K562 (cell line): Measurements from ENCODE around the gene APBA2. TPM values are rescaled to one million over a fixed set of nuclear protein-coding genes. Genes with fewer than 3 reads are reported as not detected.

Source experiments
- ATAC-seq: fragments of 200-7000 bp; cut with Tn5 transposase; 3 replicates; pipeline ENCODE4 v1.9.1; 2020; ENCODE audit warnings: moderate library complexity
- BruUV-seq: library from RNA; stranded (reverse); fragments of 400-500 nt; replicated peaks from 2 replicates; lab custom pipeline; 2021; lab: Mats Ljungman, UMichigan
- CTCF ChIA-PET: fragments of 300-600 bp; formaldehyde crosslinking; extraction: SDS; loops from one replicate; lab custom pipeline; 2021; ENCODE audit warnings: low intra/inter-chr PET ratio; lab: Yijun Ruan, JAX
- POLR2A ChIA-PET: fragments of 300-600, 350-650 bp; sonication (Branson Sonifier 250); formaldehyde crosslinking; extraction: SDS; loops from one replicate; lab custom pipeline; 2021; ENCODE audit warnings: antibody characterized with exemption, inconsistent platforms; lab: Yijun Ruan, JAX
- DNase-seq, 4 experiments: peaks; one replicate each; pipeline versions ENCODE4 v3.0.0 to v3.0.0-alpha.2; 2011 to 2018; ENCODE audit warnings: low spot score in 3 of 4, mixed read lengths in 3 of 4; ENCODE audit errors: extremely low read depth in 1 of 4
- FAIRE-seq: peaks from 2 replicates; lab custom pipeline; 2011; peaks lifted over from hg19 to GRCh38; lab: Jason Lieb, UNC
- H2AFZ ChIP-seq: 2 replicates; pipeline ENCODE4 v1.6.0; 2011; ENCODE audit warnings: low read depth, low read length, control low read depth, inconsistent platforms
- H3K27ac ChIP-seq: fragments of 200-600 bp; 3 replicates; pipeline ENCODE4 v1.8.0; 2011; ENCODE audit warnings: low read depth, mild to moderate bottlenecking, control low read depth, inconsistent platforms, low read length, moderate library complexity, mixed read lengths; ENCODE audit errors: extremely low read depth
- H3K27me3 ChIP-seq, 2 experiments: fragments of 300-600 bp in 1 of 2; 2 replicates in 1 of 2; 3 replicates in 1 of 2; pipeline versions ENCODE4 v1.6.0 to v1.8.0; 2011; ENCODE audit warnings: inconsistent platforms in 2 of 2, low read length in 2 of 2, mild to moderate bottlenecking in 1 of 2, mixed read lengths in 1 of 2, moderate library complexity in 1 of 2; ENCODE audit not compliant: control insufficient read depth in 2 of 2, insufficient read depth in 2 of 2
- H3K36me3 ChIP-seq: fragments of 300-600 bp; 3 replicates; pipeline ENCODE4 v1.8.0; 2011; ENCODE audit warnings: mild to moderate bottlenecking, low read length, inconsistent platforms; ENCODE audit not compliant: control insufficient read depth, insufficient read depth
- H3K4me1 ChIP-seq, 2 experiments: fragments of 200-600 bp in 1 of 2; replicated peaks in 1 of 2; 2 replicates in 1 of 2; 3 replicates in 1 of 2; pipeline versions ENCODE4 v1.5.1 to v1.8.0; 2011; ENCODE audit warnings: inconsistent platforms in 2 of 2, low read length in 2 of 2, mild to moderate bottlenecking in 1 of 2, mixed read lengths in 1 of 2, moderate library complexity in 1 of 2; ENCODE audit not compliant: control insufficient read depth in 2 of 2, insufficient read depth in 2 of 2
- H3K4me2 ChIP-seq: 2 replicates; pipeline ENCODE4 v1.6.1; 2011; ENCODE audit warnings: low read length, control low read depth, inconsistent platforms, mixed read lengths; ENCODE audit not compliant: insufficient read depth
- H3K4me3 ChIP-seq: fragments of 200-600 bp; sonication (generic), shearing (Covaris generic); 2 replicates; pipeline ENCODE4 v1.5.1; 2016; ENCODE audit warnings: control low read depth, inconsistent platforms
- H3K79me2 ChIP-seq: fragments of 200-600 bp; 3 replicates; pipeline ENCODE4 v1.8.0; 2011; ENCODE audit warnings: low read length, inconsistent platforms; ENCODE audit not compliant: control insufficient read depth, insufficient read depth
- H3K9ac ChIP-seq, 2 experiments: 2 replicates each; pipeline versions ENCODE4 v1.6.0 to v1.6.1; 2011; ENCODE audit warnings: low read depth in 2 of 2, low read length in 2 of 2, control low read depth in 1 of 2, inconsistent platforms in 1 of 2, mild to moderate bottlenecking in 1 of 2, mixed read lengths in 1 of 2; ENCODE audit not compliant: insufficient read depth in 1 of 2
- H3K9me1 ChIP-seq: one replicate; pipeline ENCODE4 v1.6.0; 2011; ENCODE audit warnings: inconsistent platforms, mild to moderate bottlenecking, low read length, moderate library complexity; ENCODE audit not compliant: control insufficient read depth, insufficient read depth
- H3K9me3 ChIP-seq: replicated peaks from 2 replicates; pipeline ENCODE4 v1.5.1; 2011; ENCODE audit warnings: low read depth, low read length, inconsistent platforms; ENCODE audit not compliant: control insufficient read depth, insufficient read depth
- H4K20me1 ChIP-seq: replicated peaks from 2 replicates; pipeline ENCODE4 v1.6.1; 2011; ENCODE audit warnings: low read length, inconsistent platforms, mixed read lengths; ENCODE audit not compliant: control insufficient read depth, insufficient read depth
- HDAC8 ChIP-seq: fragments of 450-650 bp; IDR thresholded peaks from 2 replicates; pipeline ENCODE4 v1.6.1; 2016; ENCODE audit warnings: mild to moderate bottlenecking, missing genetic modification characterization, moderate library complexity, missing compliant biosample characterization
- KDM2B ChIP-seq: fragments of 250-450 bp; sonication (Bioruptor Pico); IDR thresholded peaks from 2 replicates; pipeline ENCODE4 v1.8.0; 2021; ENCODE audit warnings: mild to moderate bottlenecking, moderate library complexity
- MIER1 ChIP-seq: fragments of 450-650 bp; IDR thresholded peaks from 2 replicates; pipeline ENCODE4 v1.6.1; 2016; ENCODE audit warnings: antibody characterized with exemption, mild to moderate bottlenecking, low read depth
- POLR2AphosphoS5 ChIP-seq: IDR thresholded peaks from 2 replicates; pipeline ENCODE4 v1.6.1; 2011; ENCODE audit warnings: mild to moderate bottlenecking, low read depth, low read length, moderate library complexity; ENCODE audit not compliant: control insufficient read depth, insufficient read depth
- RB1 ChIP-seq: fragments of 450-650 bp; IDR thresholded peaks from 2 replicates; pipeline ENCODE4 v1.6.1; 2017; ENCODE audit warnings: low read depth, mild to moderate bottlenecking
- RNF2 ChIP-seq: sonication (generic); IDR thresholded peaks from 2 replicates; pipeline ENCODE4 v1.6.1; 2016
- SMAD2 ChIP-seq: fragments of 150-350 bp; IDR thresholded peaks from 2 replicates; pipeline ENCODE4 v1.6.1; 2014; ENCODE audit warnings: low read depth, mild to moderate bottlenecking, low read length
- SOX6 ChIP-seq: fragments of 450-650 bp; IDR thresholded peaks from 2 replicates; pipeline ENCODE4 v1.6.1; 2014; ENCODE audit warnings: mild to moderate bottlenecking
- TEAD4 ChIP-seq, 2 experiments: sonication (generic) in 1 of 2; formaldehyde crosslinking in 1 of 2; IDR thresholded peaks; 2 replicates each; pipeline versions ENCODE4 v1.6.1 to v1.8.0; 2012 to 2022; ENCODE audit warnings: borderline replicate concordance in 1 of 2, inconsistent platforms in 1 of 2, low read length in 1 of 2, mild to moderate bottlenecking in 1 of 2, missing genetic modification reagents in 1 of 2
- XRCC3 ChIP-seq: fragments of 450-650 bp; IDR thresholded peaks from 2 replicates; pipeline ENCODE4 v1.6.1; 2017; ENCODE audit warnings: mild to moderate bottlenecking, moderate library complexity
- ZNF134 ChIP-seq: fragments of 250-450 bp; sonication (Bioruptor Pico); conservative IDR thresholded peaks from 2 replicates; pipeline ENCODE4 v1.4.0; 2020
- WGBS: fragments of 100-300 bp; shearing (Covaris generic); methylation state at CpG from one replicate; pipeline ENCODE4 v1.1.6; 2016; ENCODE audit warnings: low coverage, mixed read lengths; ENCODE audit not compliant: insufficient coverage; ENCODE audit errors: missing lambda C conversion rate; 5-methylcytosine and 5-hydroxymethylcytosine counted together
- in situ Hi-C: fragments of 300-500 bp; cut with MboI; formaldehyde crosslinking; loops from 4 replicates; pipeline ENCODE4 v1.15.0; 2018; ENCODE audit warnings: inconsistent platforms, mixed read lengths
- intact Hi-C: fragments of 100-400 bp; cut with micrococcal nuclease; formaldehyde crosslinking; loops from 2 replicates; pipeline ENCODE4 v1.14.2; 2022
- polyA plus RNA-seq, 8 experiments: library from polyadenylated mRNA; depleted of rRNA in 4 of 8; stranded (reverse) in 5 of 8; unstranded in 3 of 8; fragments of >200 nt; fragmentation: Nextera tagmentation in 2 of 8; fragmentation: Illumina TruSeq in 1 of 8; extraction: Ambion mirVana in 2 of 8; extraction: Trizol in 1 of 8; gene quantifications; 2 replicates each; pipeline versions ENCODE4 v1.2.1 to v1.2.3, GENCODE V29; 2011 to 2014; ENCODE audit warnings: inconsistent platforms in 1 of 8, missing spikeins in 1 of 8
- total RNA-seq, 7 experiments: library from RNA; depleted of rRNA in 6 of 7; stranded (reverse); fragments of >200 nt in 6 of 7; fragmentation: Illumina TruSeq in 2 of 7; extraction: Trizol in 2 of 7; gene quantifications; 2 replicates each; pipeline versions ENCODE4 v1.2.1 to v1.2.3, GENCODE V29; 2011 to 2021; ENCODE audit warnings: low replicate concordance in 1 of 7
- TF ChIP-seq, protein P1 (sequence below): fragments of 250-450 bp; sonication (Bioruptor Pico); IDR thresholded peaks from 2 replicates; pipeline ENCODE4 v1.5.1; 2021; ENCODE audit warnings: mild to moderate bottlenecking
- TF ChIP-seq, protein P2 (sequence below): IDR thresholded peaks from 2 replicates; pipeline ENCODE4 v1.6.1; 2011; ENCODE audit warnings: borderline replicate concordance, low read depth, mild to moderate bottlenecking, moderate library complexity, low read length; ENCODE audit not compliant: insufficient read depth, poor library complexity, severe bottlenecking
- TF ChIP-seq, protein P3 (sequence below): sonication (generic); formaldehyde crosslinking; IDR thresholded peaks from 2 replicates; pipeline ENCODE4 v1.8.0; 2023; ENCODE audit warnings: missing genetic modification reagents, mild to moderate bottlenecking, borderline replicate concordance

The APBA2 gene
- total and polyA plus RNA-seq, 9 of the 15 experiments (the other 6 are each of a cell fraction or from before 2014, with no cell fraction given) = 0.24 to 40.9 (median 25.2) TPM

DNA sequence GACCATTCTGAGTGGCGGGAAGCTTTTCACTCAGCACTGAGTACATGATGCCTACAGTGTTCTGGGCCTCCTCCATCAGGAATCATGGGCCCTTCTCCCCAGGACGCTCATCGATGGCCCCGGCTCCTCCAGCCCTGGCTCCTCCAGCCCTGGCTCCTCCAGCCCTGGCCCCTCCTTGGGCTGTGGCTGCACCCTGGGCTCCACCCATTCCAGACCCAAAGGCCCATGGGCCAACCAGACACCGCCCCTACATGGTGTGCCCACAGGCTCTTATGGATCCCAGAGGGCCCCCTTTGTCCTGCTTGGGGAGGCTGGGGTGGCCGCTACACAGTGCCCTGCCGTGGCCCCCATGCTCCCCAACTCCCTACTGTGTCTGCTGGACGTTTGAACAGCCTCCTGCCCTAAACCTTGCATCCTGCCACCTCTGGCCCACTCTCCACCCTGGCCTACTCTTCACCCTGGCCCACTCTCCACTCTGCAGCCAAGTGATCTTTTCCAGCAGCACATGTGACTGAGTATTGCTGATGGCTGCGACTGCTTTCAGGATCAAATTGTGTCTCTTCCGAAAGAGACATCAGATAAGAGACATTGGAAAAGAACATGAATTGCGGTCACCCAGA lies 57.9 kb downstream of the APBA2 start:
- no peak for ATAC-seq
- TF ChIP-seq POLR2AphosphoS5 (no peak), SOX6 (no peak), ZNF134 (CRISPR knock-in tag) (no peak), HDAC8 (tag) (no peak), MIER1 (no peak), KDM2B (CRISPR knock-in tag) (no peak), SMAD2 (no peak), TEAD4 (IDR thresholded peaks at IDR 0.05; ENCODE audit: low read length) (no peak), TEAD4 (CRISPR knock-in tag; IDR thresholded peaks at IDR 0.05; ENCODE audit: borderline replicate concordance) (no peak), XRCC3 (no peak), RNF2 (no peak), RB1 (no peak)
- TF ChIP-seq, protein P1, sequence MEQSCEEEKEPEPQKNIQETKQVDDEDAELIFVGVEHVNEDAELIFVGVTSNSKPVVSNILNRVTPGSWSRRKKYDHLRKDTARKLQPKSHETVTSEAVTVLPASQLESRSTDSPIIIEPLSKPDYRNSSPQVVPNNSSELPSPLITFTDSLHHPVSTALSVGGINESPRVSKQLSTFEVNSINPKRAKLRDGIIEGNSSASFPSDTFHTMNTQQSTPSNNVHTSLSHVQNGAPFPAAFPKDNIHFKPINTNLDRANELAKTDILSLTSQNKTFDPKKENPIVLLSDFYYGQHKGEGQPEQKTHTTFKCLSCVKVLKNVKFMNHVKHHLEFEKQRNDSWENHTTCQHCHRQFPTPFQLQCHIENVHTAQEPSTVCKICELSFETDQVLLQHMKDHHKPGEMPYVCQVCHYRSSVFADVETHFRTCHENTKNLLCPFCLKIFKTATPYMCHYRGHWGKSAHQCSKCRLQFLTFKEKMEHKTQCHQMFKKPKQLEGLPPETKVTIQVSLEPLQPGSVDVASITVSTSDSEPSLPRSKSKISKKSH (CRISPR knock-in tag) = no peak
- TF ChIP-seq, protein P2, sequence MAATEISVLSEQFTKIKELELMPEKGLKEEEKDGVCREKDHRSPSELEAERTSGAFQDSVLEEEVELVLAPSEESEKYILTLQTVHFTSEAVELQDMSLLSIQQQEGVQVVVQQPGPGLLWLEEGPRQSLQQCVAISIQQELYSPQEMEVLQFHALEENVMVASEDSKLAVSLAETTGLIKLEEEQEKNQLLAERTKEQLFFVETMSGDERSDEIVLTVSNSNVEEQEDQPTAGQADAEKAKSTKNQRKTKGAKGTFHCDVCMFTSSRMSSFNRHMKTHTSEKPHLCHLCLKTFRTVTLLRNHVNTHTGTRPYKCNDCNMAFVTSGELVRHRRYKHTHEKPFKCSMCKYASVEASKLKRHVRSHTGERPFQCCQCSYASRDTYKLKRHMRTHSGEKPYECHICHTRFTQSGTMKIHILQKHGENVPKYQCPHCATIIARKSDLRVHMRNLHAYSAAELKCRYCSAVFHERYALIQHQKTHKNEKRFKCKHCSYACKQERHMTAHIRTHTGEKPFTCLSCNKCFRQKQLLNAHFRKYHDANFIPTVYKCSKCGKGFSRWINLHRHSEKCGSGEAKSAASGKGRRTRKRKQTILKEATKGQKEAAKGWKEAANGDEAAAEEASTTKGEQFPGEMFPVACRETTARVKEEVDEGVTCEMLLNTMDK = no peak
- TF ChIP-seq, protein P3, sequence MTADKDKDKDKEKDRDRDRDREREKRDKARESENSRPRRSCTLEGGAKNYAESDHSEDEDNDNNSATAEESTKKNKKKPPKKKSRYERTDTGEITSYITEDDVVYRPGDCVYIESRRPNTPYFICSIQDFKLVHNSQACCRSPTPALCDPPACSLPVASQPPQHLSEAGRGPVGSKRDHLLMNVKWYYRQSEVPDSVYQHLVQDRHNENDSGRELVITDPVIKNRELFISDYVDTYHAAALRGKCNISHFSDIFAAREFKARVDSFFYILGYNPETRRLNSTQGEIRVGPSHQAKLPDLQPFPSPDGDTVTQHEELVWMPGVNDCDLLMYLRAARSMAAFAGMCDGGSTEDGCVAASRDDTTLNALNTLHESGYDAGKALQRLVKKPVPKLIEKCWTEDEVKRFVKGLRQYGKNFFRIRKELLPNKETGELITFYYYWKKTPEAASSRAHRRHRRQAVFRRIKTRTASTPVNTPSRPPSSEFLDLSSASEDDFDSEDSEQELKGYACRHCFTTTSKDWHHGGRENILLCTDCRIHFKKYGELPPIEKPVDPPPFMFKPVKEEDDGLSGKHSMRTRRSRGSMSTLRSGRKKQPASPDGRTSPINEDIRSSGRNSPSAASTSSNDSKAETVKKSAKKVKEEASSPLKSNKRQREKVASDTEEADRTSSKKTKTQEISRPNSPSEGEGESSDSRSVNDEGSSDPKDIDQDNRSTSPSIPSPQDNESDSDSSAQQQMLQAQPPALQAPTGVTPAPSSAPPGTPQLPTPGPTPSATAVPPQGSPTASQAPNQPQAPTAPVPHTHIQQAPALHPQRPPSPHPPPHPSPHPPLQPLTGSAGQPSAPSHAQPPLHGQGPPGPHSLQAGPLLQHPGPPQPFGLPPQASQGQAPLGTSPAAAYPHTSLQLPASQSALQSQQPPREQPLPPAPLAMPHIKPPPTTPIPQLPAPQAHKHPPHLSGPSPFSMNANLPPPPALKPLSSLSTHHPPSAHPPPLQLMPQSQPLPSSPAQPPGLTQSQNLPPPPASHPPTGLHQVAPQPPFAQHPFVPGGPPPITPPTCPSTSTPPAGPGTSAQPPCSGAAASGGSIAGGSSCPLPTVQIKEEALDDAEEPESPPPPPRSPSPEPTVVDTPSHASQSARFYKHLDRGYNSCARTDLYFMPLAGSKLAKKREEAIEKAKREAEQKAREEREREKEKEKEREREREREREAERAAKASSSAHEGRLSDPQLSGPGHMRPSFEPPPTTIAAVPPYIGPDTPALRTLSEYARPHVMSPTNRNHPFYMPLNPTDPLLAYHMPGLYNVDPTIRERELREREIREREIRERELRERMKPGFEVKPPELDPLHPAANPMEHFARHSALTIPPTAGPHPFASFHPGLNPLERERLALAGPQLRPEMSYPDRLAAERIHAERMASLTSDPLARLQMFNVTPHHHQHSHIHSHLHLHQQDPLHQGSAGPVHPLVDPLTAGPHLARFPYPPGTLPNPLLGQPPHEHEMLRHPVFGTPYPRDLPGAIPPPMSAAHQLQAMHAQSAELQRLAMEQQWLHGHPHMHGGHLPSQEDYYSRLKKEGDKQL (CRISPR knock-in tag) = no peak

More for the DNA sequence above, 57.9 kb downstream of the APBA2 start:
- no TSS peak for BruUV-seq
- Histone ChIP-seq H3K9me3 (no peaks in the 10 kb centered on the region), H3K9ac (no peak overlapping the region), H3K4me3 (no peak overlapping the region), H2AFZ (no peak overlapping the region), H3K4me2 (no peak overlapping the region), H3K79me2 (peaks cover 16% of the 10 kb centered on the region), H3K9me1 (no peaks in the 10 kb centered on the region), H4K20me1 (no peaks in the 10 kb centered on the region), H3K27ac (no peak overlapping the region), H3K36me3 (peaks cover 12% of the 10 kb centered on the region; the same call in 2 of the 3 replicates), H3K27me3 (no peaks in the 10 kb centered on the region), H3K4me1 (peaks cover 5 to 20% of the 10 kb centered on the region in 2 experiments; a peak in 4 of 5 replicates)
- in situ Hi-C loops = no loop called here
- no peak for FAIRE-seq
- 84% methylated on average over 7 of the region's 11 CpGs for WGBS
- POLR2A ChIA-PET = no interaction called here
- CTCF ChIA-PET = no interaction called here
- intact Hi-C loops = no loop called here
- no peak for DNase-seq
